HepG2 (cell line): ENCODE results near the gene TMEM240. TPM values are rescaled to one million over a fixed set of nuclear protein-coding genes. Genes with fewer than 3 reads are reported as not detected.

ENCODE experiments used
- ATAC-seq: fragments of 200-7000 bp; cut with Tn5 transposase; 3 replicates; pipeline ENCODE4 v1.9.1; 2020; ENCODE audit warnings: mild to moderate bottlenecking, moderate library complexity
- Bru-seq: library from RNA; stranded (reverse); fragments of 400-500 nt; gene quantifications from one replicate; lab custom pipeline; 2021; lab: Mats Ljungman, UMichigan
- BruChase-seq, 2 experiments: library from RNA; stranded (reverse); fragments of 400-500 nt; gene quantifications; one replicate each; lab custom pipeline; 2021; lab: Mats Ljungman, UMichigan
- BruUV-seq: library from RNA; stranded (reverse); fragments of 400-500 nt; replicated peaks from 2 replicates; lab custom pipeline; 2021; lab: Mats Ljungman, UMichigan
- CTCF ChIA-PET: fragments of 300-600 bp; formaldehyde crosslinking; extraction: SDS; loops from one replicate; lab custom pipeline; 2021; ENCODE audit warnings: low total read pairs, inconsistent platforms, low intra/inter-chr PET ratio; lab: Yijun Ruan, JAX
- POLR2A ChIA-PET: fragments of 350-600 bp; sonication (Branson Sonifier 250); formaldehyde crosslinking; loops from one replicate; lab custom pipeline; 2020; ENCODE audit warnings: antibody characterized with exemption, inconsistent platforms; lab: Yijun Ruan, JAX
- DNase-seq: peaks from one replicate; pipeline ENCODE4 v3.0.0-alpha.2; 2015; ENCODE audit warnings: low spot score
- FAIRE-seq: peaks from 3 replicates; lab custom pipeline; 2011; peaks lifted over from hg19 to GRCh38; lab: Jason Lieb, UNC
- H2AFZ ChIP-seq: one replicate; pipeline ENCODE4 v1.6.1; 2011; ENCODE audit warnings: low read length, inconsistent platforms
- H3K27ac ChIP-seq: fragments of 300-600 bp; 3 replicates; pipeline ENCODE4 v1.8.0; 2011; ENCODE audit warnings: mixed run types, mild to moderate bottlenecking, mixed read lengths, low read length, inconsistent platforms; ENCODE audit not compliant: insufficient read depth; ENCODE audit errors: extremely low read length
- H3K27me3 ChIP-seq, 2 experiments: fragments of 200-600 bp in 1 of 2; 2 replicates in 1 of 2; 3 replicates in 1 of 2; pipeline versions ENCODE4 v1.6.0 to v1.8.0; 2011; ENCODE audit warnings: low read length in 2 of 2, mild to moderate bottlenecking in 2 of 2, moderate library complexity in 2 of 2, inconsistent platforms in 1 of 2; ENCODE audit not compliant: insufficient read depth in 2 of 2, control insufficient read depth in 1 of 2
- H3K36me3 ChIP-seq, 2 experiments: fragments of 200-600 bp in 1 of 2; replicated peaks in 1 of 2; 2 replicates in 1 of 2; 3 replicates in 1 of 2; pipeline versions ENCODE4 v1.5.1 to v1.8.0; 2011; ENCODE audit warnings: low read length in 2 of 2, inconsistent platforms in 1 of 2; ENCODE audit not compliant: insufficient read depth in 2 of 2, control insufficient read depth in 1 of 2
- H3K4me1 ChIP-seq: 2 replicates; pipeline ENCODE4 v1.5.1; 2012; ENCODE audit warnings: low read length, inconsistent platforms; ENCODE audit not compliant: insufficient read depth
- H3K4me2 ChIP-seq: 2 replicates; pipeline ENCODE4 v1.6.0; 2011; ENCODE audit warnings: low read depth, low read length, inconsistent platforms
- H3K4me3 ChIP-seq, 3 experiments: fragments of 200-600 bp in 1 of 3; sonication (generic), shearing (Covaris generic) in 1 of 3; replicated peaks in 1 of 3; 2 replicates each; pipeline ENCODE4 v1.5.1; 2011 to 2016; ENCODE audit warnings: low read length in 3 of 3, inconsistent platforms in 2 of 3, low read depth in 2 of 3, mild to moderate bottlenecking in 2 of 3, control low read depth in 1 of 3, mixed read lengths in 1 of 3; ENCODE audit not compliant: insufficient read depth in 1 of 3
- H3K79me2 ChIP-seq: one replicate; pipeline ENCODE4 v1.6.1; 2011; ENCODE audit warnings: low read length, inconsistent platforms; ENCODE audit not compliant: insufficient read depth
- H3K9ac ChIP-seq: 2 replicates; pipeline ENCODE4 v1.6.0; 2011; ENCODE audit warnings: mild to moderate bottlenecking, low read depth, low read length, inconsistent platforms; ENCODE audit not compliant: insufficient read depth
- H3K9me3 ChIP-seq: 2 replicates; pipeline ENCODE4 v1.5.1; 2012; ENCODE audit warnings: mild to moderate bottlenecking, low read length
- H4K20me1 ChIP-seq: 2 replicates; pipeline ENCODE4 v1.6.0; 2011; ENCODE audit warnings: inconsistent platforms, mild to moderate bottlenecking, low read length, moderate library complexity; ENCODE audit not compliant: insufficient read depth
- ARID3A ChIP-seq: IDR thresholded peaks from 2 replicates; pipeline ENCODE4 v1.6.1; 2012; ENCODE audit warnings: low read depth, low read length, improper control_type of control experiment
- HIVEP1 ChIP-seq: sonication (generic); formaldehyde crosslinking; IDR thresholded peaks from 2 replicates; pipeline ENCODE4 v1.4.0; 2020; ENCODE audit warnings: mild to moderate bottlenecking, missing genetic modification reagents
- TEAD2 ChIP-seq: sonication (generic); formaldehyde crosslinking; IDR thresholded peaks from 2 replicates; pipeline ENCODE4 v1.9.0; 2021; ENCODE audit warnings: missing genetic modification reagents
- ZBTB42 ChIP-seq: sonication (generic); formaldehyde crosslinking; IDR thresholded peaks from 2 replicates; pipeline ENCODE4 v1.5.0; 2020; ENCODE audit warnings: mild to moderate bottlenecking, missing genetic modification reagents
- WGBS: methylation state at CpG from one replicate; pipeline ENCODE4 v1.1.6; 2017; ENCODE audit warnings: low lambda C conversion rate; 5-methylcytosine and 5-hydroxymethylcytosine counted together
- in situ Hi-C: cut with HindIII; loops from 2 replicates; pipeline ENCODE4 v1.10.0; 2017; ENCODE audit warnings: low pct_unique_long_range_greater_than_20kb; ENCODE audit not compliant: extremely low pct_ligation_motif_present
- intact Hi-C: fragments of 100-400 bp; cut with micrococcal nuclease; formaldehyde crosslinking; loops from one replicate; pipeline ENCODE4 v1.10.0; 2022; ENCODE audit not compliant: unreplicated experiment
- long read RNA-seq, 2 experiments: library from RNA in 1 of 2; library from polyadenylated mRNA in 1 of 2; stranded (forward) in 1 of 2; unstranded in 1 of 2; transcript quantifications; one replicate each; pipeline ENCODE4 v2.0.0, GENCODE V29; 2019 to 2022
- polyA minus RNA-seq, 3 experiments: library from RNA; depleted of rRNA, polyadenylated mRNA; stranded (reverse); fragments of >200 nt; gene quantifications; 2 replicates each; pipeline ENCODE4 v1.2.3, GENCODE V29; 2011; ENCODE audit warnings: low replicate concordance in 1 of 3
- polyA plus RNA-seq, 8 experiments: library from polyadenylated mRNA; depleted of rRNA in 3 of 8; stranded (reverse) in 7 of 8; unstranded in 1 of 8; fragments of >200 nt; fragmentation: Illumina TruSeq in 4 of 8; extraction: Trizol in 4 of 8; gene quantifications; 2 replicates each; pipeline versions ENCODE4 v1.2.1 to v1.2.3, GENCODE V29; 2011 to 2016; ENCODE audit warnings: low read depth in 4 of 8, missing spikeins in 1 of 8, mixed read lengths in 1 of 8; ENCODE audit not compliant: insufficient read depth in 1 of 8
- total RNA-seq, 5 experiments: library from RNA; depleted of rRNA; stranded (reverse); fragments of >200 nt; fragmentation: Illumina TruSeq; extraction: Trizol; gene quantifications; 2 replicates each; pipeline ENCODE4 v1.2.3, GENCODE V29; 2016; ENCODE audit warnings: low read depth in 1 of 5

The TMEM240 gene
- total RNA-seq (2016; rRNA removed; fragmentation: Illumina TruSeq; extraction: Trizol) (not detected in 2 replicates), polyA plus RNA-seq (2011; rRNA removed) (0.17 and 0.21 TPM in 2 replicates), polyA minus RNA-seq (2011; rRNA and poly(A)+ RNA removed; ENCODE audit: low replicate concordance) (not detected in 2 replicates), Bru-seq, nascent RNA (percentile 21 among the genes with signal in this experiment), BruChase-seq, experiment 1, labeled RNA remaining after a 6-hour chase (percentile 41 among the genes with signal in this experiment), BruChase-seq, experiment 2, labeled RNA remaining after a 2-hour chase (percentile 39 among the genes with signal in this experiment)
- total RNA-seq (2016; cell fraction: cytosol; rRNA removed; fragmentation: Illumina TruSeq; extraction: Trizol; ENCODE audit: low read depth): not detected in 2 replicates
- not detected in 2 replicates for total RNA-seq (2016; cell fraction: insoluble cytoplasmic fraction; rRNA removed; fragmentation: Illumina TruSeq; extraction: Trizol)
- not detected in 2 replicates for total RNA-seq (2016; cell fraction: membrane; rRNA removed; fragmentation: Illumina TruSeq; extraction: Trizol)
- total RNA-seq (2016; cell fraction: nucleus; rRNA removed; fragmentation: Illumina TruSeq; extraction: Trizol): not detected in 2 replicates
- 0.17 TPM in 1 of 2 replicates, not detected in the other for polyA plus RNA-seq (2011; cell fraction: cytosol; rRNA removed)
- 3.9 and 4.5 TPM in 2 replicates for polyA plus RNA-seq (2011; cell fraction: nucleus; rRNA removed)
- 0.58 and 1.1 TPM in 2 replicates for polyA plus RNA-seq (2012)
- not detected in 2 replicates for polyA plus RNA-seq (2016; cell fraction: cytosol; fragmentation: Illumina TruSeq; extraction: Trizol; ENCODE audit: low read depth)
- 0.34 TPM in 1 of 2 replicates, not detected in the other for polyA plus RNA-seq (2016; cell fraction: insoluble cytoplasmic fraction; fragmentation: Illumina TruSeq; extraction: Trizol; ENCODE audit: low read depth)
- not detected in 2 replicates for polyA plus RNA-seq (2016; cell fraction: membrane; fragmentation: Illumina TruSeq; extraction: Trizol; ENCODE audit: low read depth)
- 0.90 TPM in 1 of 2 replicates, not detected in the other for polyA plus RNA-seq (2016; cell fraction: nucleus; fragmentation: Illumina TruSeq; extraction: Trizol; ENCODE audit: insufficient read depth, low read depth)
- not detected in 2 replicates for polyA minus RNA-seq (2011; cell fraction: cytosol; rRNA and poly(A)+ RNA removed)
- not detected in 2 replicates for polyA minus RNA-seq (2011; cell fraction: nucleus; rRNA and poly(A)+ RNA removed)
- long read RNA-seq, experiment 1: 0 reads
- long read RNA-seq, experiment 2: 0 reads

DNA sequence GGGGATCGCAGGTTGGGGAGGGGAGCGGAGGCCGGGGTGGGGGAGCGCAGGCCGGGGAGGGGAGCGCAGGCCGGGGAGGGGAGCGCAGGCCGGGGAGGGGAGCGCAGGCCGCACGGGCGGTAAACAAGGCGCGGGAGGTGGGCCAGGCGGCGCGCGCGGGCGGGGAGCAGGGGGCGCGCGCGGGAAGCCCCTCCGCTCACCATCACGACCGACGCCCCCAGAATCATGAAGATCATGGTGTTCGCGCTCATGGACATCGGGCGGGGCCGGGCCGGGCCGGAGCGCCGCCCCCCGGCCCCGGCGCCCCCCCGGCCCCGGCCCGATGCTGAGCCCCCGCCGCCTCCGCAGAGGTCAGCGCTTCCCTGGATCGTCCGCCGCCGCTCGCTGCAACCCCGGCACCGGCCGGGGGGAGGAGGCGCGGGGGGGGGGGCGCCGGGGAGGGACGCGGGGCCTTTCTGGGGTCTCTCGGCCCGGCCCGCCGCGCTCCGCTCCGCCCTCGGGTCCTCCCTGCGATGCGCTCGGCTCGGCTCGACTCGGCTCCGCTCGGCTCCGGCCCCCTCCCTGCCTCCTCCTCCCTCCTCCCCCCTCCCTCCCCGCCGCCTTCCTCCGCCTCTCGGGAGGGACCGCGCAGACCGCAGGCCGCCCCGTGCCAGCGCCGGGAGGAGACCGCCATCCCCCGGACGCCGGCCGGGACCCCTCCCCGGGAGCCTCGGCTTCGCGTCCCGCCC lies at the start of gene TMEM240:
TSS of gene TMEM240 (minus strand) at position 535 of the 728 bp plus-strand sequence. CDS start at position 257, 278 bp downstream.
- no peaks in the 10 kb centered on the region for H3K9me3 ChIP-seq
- H3K9ac ChIP-seq: no peak within 1 kb of the TSS
- no peaks in the 10 kb centered on the region for H3K79me2 ChIP-seq
- no peak for FAIRE-seq
- POLR2A ChIA-PET: no interaction called here
- no peak within 1 kb of the TSS for H3K4me3 ChIP-seq
- H3K4me2 ChIP-seq: no peak within 1 kb of the TSS
- no peaks in the 10 kb centered on the region for H3K4me1 ChIP-seq
- TF ChIP-seq TEAD2 (CRISPR knock-in tag) (no peak), ARID3A (no peak), HIVEP1 (no peak), ZBTB42 (CRISPR knock-in tag) (no peak)
- 97% methylated on average over 89 of the region's 100 CpGs for WGBS
- ATAC-seq: no peak
- intact Hi-C loops: no loop called here
- no TSS peak for BruUV-seq
- no peaks in the 10 kb centered on the region for H4K20me1 ChIP-seq
- CTCF ChIA-PET: no interaction called here
- no peak for DNase-seq
- peaks cover 5 to 14% of the 10 kb centered on the region in 2 experiments; a peak in 4 of 5 replicates for H3K36me3 ChIP-seq
- H2AFZ ChIP-seq: no peak within 1 kb of the TSS
- in situ Hi-C loops: no loop called here
- no peaks in the 10 kb centered on the region for H3K27me3 ChIP-seq
- no peak within 1 kb of the TSS for H3K27ac ChIP-seq
